ENCODE results near the gene HSF2BP.

GRCh38 chr21:43689556-43690337 lies 30.5 kb upstream of the HSF2BP start:
- TF ChIP-seq CTCF (IDR thresholded peaks at IDR 0.05), result no peak
- TF ChIP-seq POLR2A (IDR thresholded peaks at IDR 0.05), result no peak
- no peak for TF ChIP-seq EP300 (IDR thresholded peaks at IDR 0.05)
- TF ChIP-seq POLR2AphosphoS5 (IDR thresholded peaks at IDR 0.05), result no peak

Measured in upper lobe of left lung (tissue), 4 donors.